Measurements from ENCODE around the gene BRAF.

GRCh38 chr7:140688341-140688740, 236.4 kb downstream of the BRAF start:
- TF ChIP-seq TAF1 (IDR thresholded peaks at IDR 0.05; ENCODE audit: borderline replicate concordance, low read depth, low read length) (no peak), POLR2AphosphoS5 (IDR thresholded peaks at IDR 0.05; ENCODE audit: low read depth, low read length) (no peak)
